Activated CD4-positive, alpha-beta T cell treated with anti-CD3 and anti-CD28 coated beads, Interleukin-2, amount 50 U/mL, for 16 hours (primary cell): ENCODE results near the gene PEX16.

Experiments
- DNase-seq: peaks from one replicate; pipeline ENCODE4 v3.0.0-alpha.2; 2020

The PEX16 gene

DNA sequence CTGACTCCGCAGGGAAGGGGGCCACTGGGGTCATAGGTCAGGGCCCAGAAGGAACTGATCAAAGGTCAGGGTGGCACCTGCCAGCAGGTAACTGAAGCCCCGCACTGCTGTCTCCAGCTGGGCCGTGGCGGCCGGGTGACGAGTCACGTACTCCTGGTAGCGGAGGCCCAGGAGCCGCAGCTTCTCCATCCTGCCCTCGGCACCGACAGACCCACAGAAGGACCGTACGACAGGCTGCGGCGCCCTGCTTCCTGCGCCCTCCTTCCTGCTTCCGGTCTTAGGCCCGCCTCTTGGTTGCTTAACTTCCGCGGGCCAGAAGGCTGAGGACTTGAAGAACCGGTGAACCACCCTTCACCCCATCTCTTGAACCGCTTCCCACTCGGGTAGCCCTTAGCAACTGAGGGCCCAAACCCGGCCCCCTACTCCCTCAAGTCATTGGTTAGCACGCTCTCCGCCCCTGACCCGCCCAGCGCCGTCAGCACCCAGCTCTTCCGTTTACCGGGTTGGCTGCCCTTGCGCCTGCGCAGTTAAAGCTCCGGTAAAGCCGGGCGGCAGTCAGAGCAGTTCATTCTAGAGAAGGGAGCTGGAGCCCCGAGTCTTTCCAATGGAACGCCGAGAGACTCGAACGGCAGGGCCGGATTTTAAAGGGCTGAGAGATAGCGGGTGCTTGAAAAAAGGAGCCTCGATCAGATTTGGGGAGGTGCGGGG lies at the start of gene PEX16:
TSS of gene PEX16 (minus strand) at position 255 of the 708 bp plus-strand sequence. CDS start at position 189, 66 bp downstream.
- peak; percentile 98 for DNase-seq

DNA sequence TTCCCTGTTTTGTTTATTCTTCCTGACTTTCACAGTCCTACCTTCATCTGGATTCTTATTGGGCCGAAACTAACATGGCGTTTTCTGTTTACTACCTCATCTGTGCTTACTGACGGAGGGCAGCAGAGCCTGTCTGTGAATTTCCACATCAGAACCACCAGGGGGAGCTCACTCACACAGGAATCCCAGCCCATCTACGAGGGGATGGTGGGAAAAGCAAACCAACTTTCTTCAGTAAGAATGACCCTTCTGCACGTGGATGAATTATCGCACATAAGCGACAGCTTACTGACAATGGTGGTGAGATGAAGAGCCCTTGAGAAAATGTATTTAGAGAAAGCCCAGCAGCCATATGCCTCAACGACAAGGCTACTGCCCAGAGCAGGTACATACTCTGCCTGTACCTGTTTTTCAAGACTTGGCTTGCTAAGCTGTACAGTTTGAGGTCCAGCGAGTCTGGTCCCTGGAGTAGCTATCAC lies 47.3 kb upstream of the PEX16 start:
- peak; percentile 74 for DNase-seq

DNA sequence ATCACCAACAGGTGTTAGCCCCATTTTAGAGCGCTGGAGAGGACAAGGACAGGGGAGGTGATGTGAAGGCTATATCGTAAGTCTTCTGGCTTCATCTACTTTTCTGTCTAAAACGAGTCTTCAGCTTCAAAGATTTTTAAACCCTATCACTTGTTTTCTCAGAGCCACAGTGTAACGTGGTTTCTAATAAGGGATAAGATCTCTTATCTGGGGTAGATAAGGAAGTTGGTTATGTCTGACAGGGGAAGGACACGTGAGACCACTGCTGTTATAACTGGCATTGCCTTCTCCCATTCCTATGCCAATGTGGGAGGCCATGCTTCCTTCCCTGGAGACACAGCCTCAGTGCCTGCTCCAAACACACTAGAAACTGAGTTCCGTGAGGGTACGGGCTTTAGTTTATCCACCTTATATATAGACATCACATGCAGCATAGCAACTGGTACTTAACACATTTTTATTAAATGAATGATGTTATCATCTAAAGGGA lies 44.1 kb upstream of the PEX16 start:
- DNase-seq, result no peak

DNA sequence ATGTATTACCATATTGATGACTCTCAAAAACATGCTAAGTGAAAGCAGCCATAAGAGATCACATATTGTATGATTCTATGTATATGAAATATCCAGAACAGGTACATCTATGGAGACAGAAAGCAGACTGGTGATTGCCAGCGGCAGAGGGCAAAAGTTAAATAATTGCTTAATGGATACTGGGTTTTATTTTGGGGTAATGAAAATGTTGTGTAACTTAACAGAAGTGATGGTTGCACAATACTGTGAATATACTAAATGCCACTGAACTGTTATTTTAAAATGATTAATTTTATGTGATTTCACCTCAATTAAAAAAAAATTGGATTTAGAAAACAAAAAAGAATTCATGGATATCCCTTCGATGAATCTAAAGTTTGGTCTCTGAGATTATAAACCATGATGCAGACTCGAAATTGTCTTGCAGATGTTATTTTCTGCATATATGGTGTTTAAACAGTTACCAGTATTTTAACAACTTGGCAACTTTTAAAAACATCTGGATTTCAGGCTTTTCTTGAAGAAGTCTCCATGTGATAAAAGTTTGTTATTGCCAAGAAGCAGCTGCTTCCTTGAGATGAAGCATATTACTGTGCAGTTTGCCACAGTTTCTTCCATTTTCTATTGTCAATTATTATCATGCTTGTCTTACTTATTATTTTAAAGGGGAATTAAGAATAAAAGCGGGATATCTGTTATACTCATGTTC lies 42.9 kb upstream of the PEX16 start:
- no peak for DNase-seq

DNA sequence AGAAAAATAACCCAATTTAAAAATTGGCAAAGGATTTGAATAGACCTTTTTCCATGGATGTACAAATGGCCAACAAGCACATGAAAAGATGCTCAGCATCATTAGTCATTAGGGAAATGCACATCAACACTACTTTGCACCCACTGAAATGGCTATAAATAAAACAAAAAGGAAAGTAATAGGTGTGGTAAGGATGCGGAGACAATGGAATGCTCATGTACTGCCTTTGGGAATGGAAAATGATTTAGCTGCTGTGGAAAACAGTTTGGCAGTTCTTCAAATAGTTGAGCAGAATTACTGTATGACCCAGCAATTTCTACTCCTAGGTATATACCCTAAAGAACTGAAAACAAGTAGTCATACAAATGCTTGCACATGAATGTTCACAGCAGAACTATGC lies 42.2 kb upstream of the PEX16 start:
- no peak for DNase-seq

DNA sequence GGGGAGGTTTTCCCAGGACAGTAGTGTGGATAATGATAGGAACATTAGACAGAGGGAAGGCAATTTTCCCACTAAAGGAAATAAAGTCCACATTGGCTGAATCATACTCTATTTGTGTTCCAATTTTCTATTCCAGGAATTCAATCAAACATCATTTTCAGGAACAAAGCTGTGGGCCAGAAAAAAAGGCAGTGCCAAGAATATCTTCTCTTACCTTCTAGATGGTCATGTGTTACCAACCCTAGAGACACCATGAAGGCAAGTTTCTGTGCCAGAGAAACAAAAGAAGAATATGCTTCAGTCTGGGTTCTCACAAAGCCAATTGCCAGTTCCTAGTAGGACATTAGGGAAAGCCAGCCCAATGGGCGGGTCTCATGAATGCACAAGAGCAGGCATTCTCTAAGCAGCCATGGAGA lies 32.3 kb upstream of the PEX16 start:
- no peak for DNase-seq

DNA sequence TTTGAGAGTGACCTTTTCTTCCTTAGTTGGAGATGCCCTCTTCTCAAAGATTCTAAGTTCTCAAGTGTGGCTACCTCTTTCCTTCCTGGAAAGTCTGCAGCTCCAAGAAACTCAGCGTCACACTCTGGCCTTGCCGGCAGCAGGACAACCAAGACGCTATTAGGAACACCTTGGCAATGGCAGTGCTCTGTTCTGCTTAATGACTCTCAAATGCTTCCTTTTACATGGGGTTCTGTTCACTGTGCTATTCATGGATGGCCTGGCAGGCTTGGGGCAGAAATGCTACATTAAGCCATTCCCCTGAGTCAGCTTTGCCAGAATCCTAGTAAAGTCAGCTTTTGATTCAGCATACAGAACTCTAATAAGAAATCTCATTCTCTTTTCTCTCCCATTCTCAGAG lies 30.7 kb upstream of the PEX16 start:
- no peak for DNase-seq

DNA sequence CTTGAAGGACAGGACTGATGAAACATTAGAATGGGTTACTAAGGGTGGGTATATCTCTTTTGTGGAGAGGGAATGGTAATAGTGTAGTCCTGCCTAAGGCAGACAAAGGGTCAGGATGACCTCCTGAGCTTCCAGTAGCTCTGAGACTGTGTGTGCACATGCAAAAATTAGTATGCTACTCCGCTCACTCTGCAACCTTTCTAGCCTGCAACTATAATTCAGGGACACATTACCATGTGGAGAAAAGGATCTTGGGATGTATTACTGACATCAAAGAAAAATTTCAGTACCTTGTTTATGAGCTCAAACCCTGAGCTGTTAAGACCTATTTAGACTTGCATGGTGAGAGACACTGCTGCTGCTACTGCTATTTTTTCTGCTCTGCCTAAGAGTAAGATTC lies 30.2 kb upstream of the PEX16 start:
- no peak for DNase-seq

DNA sequence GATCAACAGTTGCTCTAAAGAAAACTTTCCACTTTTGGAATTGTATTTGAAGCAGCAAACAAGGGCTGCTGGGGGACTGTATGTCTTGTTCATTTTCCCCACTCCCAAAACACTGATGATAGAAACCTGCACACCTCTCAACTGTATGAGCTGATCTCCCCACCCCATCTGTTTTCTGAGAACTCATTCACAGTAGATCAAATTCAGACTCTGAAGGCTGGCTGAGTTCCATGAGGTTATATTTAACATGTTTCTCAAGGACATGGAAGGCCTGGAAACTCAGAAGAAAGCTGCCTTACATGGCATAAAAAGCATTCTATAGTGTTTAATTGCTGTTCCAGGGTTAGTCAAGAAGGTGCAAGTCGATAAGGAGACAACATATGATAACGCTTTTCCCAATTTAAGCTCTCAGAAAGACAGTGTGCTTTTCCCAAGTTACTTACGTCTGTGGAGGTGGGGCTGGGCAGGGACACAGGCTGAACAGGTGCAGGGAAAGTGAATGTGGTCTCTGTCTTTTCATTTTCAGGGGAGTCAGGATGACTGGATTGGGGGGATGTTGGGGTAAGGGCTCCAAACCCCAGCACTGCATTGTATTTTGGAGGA lies 27.8 kb upstream of the PEX16 start:
- DNase-seq, result no peak

DNA sequence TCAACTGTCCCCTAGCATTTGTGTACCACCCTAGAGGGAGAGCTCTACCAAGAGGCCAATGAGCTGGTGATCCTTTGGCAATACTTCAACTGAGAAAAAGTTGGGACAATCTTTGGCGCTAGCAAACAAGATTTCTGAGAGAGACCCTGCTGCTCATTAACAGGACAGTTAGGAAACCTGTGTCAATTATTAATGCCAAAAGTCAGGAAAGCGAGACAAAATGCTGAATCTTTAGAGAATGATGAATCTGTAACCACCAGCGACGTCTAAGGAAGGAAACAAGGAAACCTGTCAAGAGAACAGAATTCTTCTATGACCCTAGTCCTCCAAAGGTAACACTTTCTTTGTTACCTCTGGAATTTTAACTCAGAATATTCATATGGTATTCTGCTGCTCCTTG lies 24.7 kb upstream of the PEX16 start:
- no peak for DNase-seq

DNA sequence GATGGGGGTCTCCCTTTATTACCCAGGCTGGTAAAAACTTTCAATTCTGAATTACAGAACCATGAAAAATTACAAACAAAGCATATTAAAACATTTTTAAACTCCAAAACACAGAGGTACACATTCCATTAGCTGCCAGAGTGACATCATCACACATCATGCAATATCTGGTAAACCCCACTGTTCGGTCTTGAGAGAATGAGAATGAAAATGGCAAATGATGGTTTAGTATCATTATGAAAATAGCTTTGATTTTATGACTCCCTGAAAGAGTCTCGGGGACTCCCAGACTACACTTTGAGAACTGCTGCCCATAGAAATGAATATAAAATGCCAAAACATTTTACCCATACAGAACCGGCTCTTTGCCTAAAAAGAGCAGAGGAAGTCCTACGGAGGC lies 23.6 kb upstream of the PEX16 start:
- no peak for DNase-seq

DNA sequence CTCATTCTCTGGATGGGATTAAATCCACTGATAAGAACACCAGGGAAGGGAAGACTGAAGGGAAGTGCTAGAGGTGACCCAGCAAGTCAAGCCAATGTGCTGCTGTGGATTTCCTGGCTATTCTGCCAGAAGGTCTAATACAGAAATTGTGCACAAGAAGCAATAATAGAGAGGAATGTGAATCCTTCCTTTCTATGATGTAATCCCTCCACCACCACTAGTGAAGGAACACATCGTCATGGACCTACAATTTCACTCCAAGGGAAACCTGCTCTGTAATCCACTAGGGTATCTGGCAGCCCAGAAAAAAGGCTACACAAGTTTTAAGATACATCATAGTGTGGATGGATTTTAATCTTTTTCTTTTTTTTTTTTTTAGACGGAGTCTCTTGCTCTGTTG lies 22.2 kb upstream of the PEX16 start:
- DNase-seq, result no peak

DNA sequence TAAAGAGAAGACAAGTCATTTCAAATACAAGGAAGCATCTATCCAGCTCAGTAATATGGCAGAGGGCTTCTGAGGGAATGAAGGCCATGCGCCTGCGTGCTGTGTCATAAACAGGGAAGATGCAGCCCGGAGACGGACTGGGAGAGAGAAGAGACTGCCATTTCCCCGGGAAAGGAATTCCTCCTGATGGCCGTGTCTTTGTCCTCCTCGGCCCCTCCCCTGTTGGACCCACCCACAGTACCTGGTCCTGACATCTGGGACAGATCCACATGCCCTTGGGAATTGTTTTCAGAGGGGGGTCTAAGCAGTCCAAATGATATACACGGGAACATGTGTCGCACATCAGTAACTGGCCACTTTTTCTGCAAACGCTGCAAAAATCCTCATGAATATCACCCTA lies 20.2 kb upstream of the PEX16 start:
- no peak for DNase-seq

DNA sequence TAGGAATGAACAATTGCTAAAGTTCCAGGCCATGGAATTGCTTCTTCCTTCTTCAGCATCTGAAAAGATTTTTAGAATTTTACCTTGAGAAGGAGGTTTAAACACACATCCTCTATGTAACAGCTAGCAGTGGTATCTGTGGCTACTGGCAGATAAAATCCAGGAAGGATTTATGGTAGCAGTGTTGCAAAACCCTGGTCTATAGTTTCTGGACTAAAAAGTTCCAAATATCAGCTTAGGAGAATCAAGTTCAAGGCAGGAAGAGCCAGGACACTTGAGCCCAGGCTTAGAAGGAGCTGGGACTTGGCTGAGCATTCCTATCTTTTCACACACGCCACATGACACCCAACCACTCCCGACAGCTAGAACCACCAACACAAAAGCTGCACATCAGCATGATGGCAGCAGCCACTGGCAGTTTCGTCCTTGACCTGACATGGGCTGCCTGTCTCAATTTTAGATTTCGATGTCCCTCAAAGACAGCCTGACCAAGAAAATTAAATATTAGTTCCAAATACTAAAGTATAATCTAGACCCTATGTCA lies 18.9 kb upstream of the PEX16 start:
- no peak for DNase-seq

DNA sequence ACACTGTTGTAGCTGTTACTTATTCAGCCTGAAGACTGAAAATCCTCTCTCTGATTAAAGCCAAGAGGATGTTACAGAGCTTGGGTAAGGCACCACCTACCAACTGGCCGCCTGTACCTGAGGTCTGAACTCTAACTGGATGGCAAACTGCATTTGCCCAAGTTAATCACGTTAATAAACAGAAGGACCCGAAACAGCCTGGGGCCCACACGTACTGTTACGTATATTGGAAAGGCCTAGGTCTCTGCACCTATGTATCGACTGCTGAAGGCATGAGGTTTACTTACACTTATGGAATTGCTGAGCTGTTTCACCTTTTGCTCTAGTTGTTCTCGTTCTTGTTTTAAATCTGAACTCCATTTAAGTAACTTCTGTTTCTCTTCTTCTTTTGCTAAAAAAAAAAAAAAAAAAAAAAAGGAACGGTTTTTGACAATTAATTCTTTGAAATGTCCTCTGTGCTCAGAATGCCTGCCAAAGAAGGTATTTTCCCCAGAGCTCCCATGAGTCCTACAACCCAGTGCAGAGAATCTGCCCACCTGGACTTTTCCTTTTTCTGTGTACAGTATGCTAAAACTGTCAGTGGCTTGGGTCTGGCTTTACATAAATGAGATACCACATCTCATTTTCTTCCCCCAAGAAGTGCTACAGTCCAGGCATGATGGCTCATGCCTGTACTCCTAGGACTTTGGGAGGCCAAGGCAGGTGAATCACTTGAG lies 17.8 kb upstream of the PEX16 start:
- no peak for DNase-seq

DNA sequence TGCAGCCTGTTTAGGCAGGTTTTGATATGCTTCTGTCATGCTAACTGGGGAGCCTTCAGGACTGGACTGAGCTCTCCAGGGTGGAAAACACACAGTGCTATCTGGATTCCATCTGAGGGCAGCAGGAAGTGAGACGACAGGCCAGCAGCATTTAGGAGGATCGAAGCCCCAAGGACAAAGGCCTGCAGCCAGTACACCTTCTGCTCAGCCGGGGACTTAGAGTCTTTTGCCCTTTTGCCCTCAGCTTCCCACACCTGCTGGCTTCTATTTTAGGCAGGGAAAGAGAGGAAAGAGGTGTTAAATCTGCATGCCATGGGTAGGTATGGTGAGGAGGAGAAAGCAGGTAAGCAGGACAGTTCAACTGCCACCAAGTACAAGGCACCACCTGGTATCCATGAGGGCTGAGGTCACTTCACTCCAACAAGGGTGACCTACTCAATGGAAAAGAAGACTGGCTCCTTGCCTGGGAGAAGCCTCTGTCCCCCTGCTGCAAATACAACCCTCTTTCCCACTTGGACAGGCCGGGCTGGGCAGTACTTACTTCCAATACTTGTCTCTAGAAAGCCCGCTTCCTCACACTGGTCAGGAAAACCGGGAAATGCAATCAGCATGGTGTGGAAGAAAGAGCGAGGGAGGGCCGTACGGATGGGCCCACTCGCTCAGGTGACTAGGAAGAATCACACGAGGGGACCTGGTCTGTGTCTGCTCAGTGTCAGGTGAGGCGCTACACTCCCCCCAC lies 17.1 kb upstream of the PEX16 start:
- no peak for DNase-seq

DNA sequence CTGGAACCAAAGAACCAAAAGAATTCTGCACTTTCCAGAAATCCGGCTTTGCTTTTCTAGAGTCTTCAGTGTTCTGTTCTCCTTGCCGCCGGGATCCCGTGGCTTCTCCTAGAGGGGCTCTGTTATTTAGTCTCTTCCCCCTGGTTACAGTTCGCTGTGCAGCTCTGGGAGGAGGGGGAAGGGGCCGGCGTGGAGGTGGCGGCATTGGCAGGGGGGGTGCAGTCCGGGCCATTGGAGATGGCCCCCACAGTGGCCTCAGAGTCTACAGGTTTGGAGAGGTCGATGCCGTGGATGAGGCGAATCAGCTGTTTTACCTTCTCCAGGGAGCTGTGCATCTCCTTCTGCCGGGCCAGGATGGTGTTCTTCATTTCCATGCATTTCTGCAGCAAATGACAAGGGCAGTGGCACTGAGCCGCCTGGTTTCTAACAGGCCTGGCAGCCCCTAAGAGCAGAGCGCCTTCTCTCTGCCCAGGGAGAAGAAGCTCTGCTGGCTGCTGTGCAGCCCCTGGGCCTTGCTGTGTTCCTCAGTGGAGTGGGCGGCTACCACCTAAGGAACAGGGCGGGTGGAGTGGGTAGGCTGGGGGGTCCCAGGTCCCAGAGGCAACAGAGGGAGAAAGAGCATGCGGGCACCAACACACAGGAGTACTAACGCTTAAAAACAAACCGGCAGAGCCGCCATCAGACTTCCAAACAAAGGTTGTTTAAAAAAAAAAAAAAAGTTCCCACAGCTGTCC lies 16.3 kb upstream of the PEX16 start:
- no peak for DNase-seq

DNA sequence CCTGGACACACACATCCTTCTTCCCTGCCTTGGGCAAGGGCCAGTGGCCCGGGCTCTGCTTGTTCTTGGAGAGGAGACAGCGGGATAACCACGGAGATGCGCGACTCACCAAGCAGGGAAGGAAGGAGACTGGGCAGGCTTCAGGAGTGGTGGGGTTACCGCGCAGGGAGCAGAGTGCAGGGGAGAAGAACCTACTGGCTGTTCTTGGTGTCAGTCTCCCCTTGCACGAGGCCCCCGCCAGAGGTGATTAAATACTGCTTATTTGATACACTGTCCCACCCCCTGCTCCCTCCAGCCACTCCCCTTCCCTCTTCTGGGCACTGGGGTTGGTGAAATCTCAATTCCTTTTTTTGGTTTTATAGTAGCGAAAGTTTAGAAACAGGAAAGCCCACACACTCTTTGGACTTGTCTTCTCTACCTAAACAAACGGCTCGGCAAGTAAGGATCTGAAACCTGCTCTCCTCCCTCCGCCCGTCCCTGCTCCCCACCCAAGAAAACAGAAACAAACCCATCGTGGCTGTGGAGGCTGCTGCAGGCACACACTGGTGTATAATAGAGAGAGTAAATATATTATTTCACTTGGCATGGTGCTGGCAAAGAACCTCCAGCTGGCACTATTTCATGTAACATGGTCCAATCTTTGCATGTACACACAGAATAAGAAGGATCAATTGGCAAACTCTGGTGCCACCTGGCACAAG lies 15.6 kb upstream of the PEX16 start:
- DNase-seq, result no peak

DNA sequence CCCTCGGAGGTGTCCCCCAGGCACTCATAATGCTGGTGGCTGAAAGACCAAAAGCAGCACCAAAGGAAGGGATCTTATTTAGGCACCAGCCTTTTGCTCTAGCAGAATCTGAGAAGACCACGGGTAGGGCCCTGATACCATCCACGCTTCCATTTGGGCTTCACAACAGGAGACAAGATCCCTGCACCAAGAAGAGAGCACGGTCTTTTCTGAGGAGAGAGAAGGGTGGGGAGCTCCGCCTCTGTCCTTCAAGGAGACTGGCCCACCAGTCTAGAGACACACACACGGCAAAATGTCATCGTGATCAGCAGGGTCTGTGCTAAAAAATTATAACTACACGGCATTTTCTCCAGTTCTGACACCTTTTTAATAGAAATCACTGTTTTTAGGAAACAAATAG lies 14.5 kb upstream of the PEX16 start:
- no peak for DNase-seq

DNA sequence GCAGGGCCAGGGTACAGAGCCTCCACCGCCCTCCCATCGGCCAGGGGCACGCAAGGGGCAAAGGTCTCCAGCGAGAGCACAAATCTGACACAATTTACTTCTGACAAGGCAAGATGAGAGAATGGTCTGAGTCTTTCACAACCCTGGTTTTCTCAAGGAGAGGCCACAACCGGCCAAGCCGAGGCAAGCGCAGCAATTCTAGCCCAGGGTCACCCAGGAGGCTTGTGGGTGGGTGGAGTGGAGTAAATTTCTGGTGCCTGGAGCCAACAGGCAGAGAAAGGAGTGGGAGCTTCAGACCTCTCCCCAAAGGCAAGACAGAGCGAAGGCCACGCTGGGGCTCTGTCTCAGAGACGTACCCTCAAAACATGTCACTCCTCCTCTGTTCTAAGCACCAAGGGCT lies 14.1 kb upstream of the PEX16 start:
- no peak for DNase-seq
